Prostate gland (tissue), 2 donors: ENCODE measurements around the gene GLRA2. TPM values are rescaled to one million over a fixed set of nuclear protein-coding genes. Genes with fewer than 3 reads are reported as not detected.
"Not testable (repeated sequence)": the region's sequence is repeated elsewhere in the genome, so short reads cannot be mapped to it uniquely, and the experiment has no call there.

Source experiments
- DNase-seq: peaks from one replicate; pipeline ENCODE4 v3.0.0-alpha.2; 2019; ENCODE audit warnings: low spot score
- H3K27ac ChIP-seq, 2 donors: fragments of 200-600 bp; sonication (generic); 2 replicates each; pipeline ENCODE4 v1.5.1; 2017 to 2019
- H3K27me3 ChIP-seq: fragments of 200-600 bp; sonication (generic); replicated peaks from 2 replicates; pipeline ENCODE4 v1.5.1; 2019; ENCODE audit not compliant: insufficient read depth
- H3K36me3 ChIP-seq, 2 donors: fragments of 200-600 bp; sonication (generic); 1 replicate in 1 of 2; 2 replicates in 1 of 2; pipeline versions ENCODE4 v1.5.1 to v1.8.1; 2017 to 2019
- H3K4me1 ChIP-seq: fragments of 200-600 bp; sonication (generic); replicated peaks from 2 replicates; pipeline ENCODE4 v1.5.1; 2019
- H3K4me3 ChIP-seq, 2 donors: fragments of 200-600 bp; sonication (generic); 2 replicates each; pipeline ENCODE4 v1.5.1; 2017 to 2019
- H3K9me3 ChIP-seq: fragments of 200-600 bp; sonication (generic); 2 replicates; pipeline ENCODE4 v1.5.1; 2017
- POLR2A ChIP-seq: fragments of 450-650 bp; IDR thresholded peaks from one replicate; pipeline ENCODE4 v1.6.1; 2016; ENCODE audit warnings: antibody characterized with exemption, mild to moderate bottlenecking
- POLR2AphosphoS5 ChIP-seq: sonication (generic); formaldehyde crosslinking; IDR thresholded peaks from one replicate; pipeline ENCODE4 v1.6.1; 2017; ENCODE audit warnings: antibody characterized with exemption
- WGBS: methylation state at CpG from one replicate; pipeline ENCODE4 v1.1.5; 2018; 5-methylcytosine and 5-hydroxymethylcytosine counted together
- intact Hi-C: fragments of 100-400 bp; cut with DNase I; formaldehyde crosslinking; loops from one replicate; pipeline ENCODE4 v1.14.2; 2022
- total RNA-seq, 2 donors: library from RNA; depleted of rRNA; stranded (reverse); fragments of >200 nt; gene quantifications; one replicate each; pipeline ENCODE4 v1.1.0, GENCODE V29; 2016
- TF ChIP-seq, protein P1 (sequence below), 4 experiments: fragments of 200-600 bp in 2 of 4; fragments of 450-650 bp in 2 of 4; sonication (generic) in 2 of 4; IDR thresholded peaks; 1 replicate in 3 of 4; 2 replicates in 1 of 4; pipeline ENCODE4 v1.5.1; 2016 to 2019; ENCODE audit warnings: antibody characterized with exemption in 4 of 4, mild to moderate bottlenecking in 2 of 4, moderate library complexity in 2 of 4

GLRA2 gene
- total RNA-seq, 2 donors from 2014 or later, result not detected

GRCh38 chrX:14673236-14673635 is 143.9 kb downstream of the GLRA2 start:
- Histone ChIP-seq H3K4me3 (no peak overlapping the region), H3K9me3 (no peaks in the 10 kb centered on the region), H3K36me3 (no peaks in the 10 kb centered on the region), H3K4me1 (no peaks in the 10 kb centered on the region), H3K27me3 (no peaks in the 10 kb centered on the region), H3K27ac (no peak overlapping the region)
- WGBS, result 100% methylated on average over 1 of the region's 1 CpG
- TF ChIP-seq, protein P1, sequence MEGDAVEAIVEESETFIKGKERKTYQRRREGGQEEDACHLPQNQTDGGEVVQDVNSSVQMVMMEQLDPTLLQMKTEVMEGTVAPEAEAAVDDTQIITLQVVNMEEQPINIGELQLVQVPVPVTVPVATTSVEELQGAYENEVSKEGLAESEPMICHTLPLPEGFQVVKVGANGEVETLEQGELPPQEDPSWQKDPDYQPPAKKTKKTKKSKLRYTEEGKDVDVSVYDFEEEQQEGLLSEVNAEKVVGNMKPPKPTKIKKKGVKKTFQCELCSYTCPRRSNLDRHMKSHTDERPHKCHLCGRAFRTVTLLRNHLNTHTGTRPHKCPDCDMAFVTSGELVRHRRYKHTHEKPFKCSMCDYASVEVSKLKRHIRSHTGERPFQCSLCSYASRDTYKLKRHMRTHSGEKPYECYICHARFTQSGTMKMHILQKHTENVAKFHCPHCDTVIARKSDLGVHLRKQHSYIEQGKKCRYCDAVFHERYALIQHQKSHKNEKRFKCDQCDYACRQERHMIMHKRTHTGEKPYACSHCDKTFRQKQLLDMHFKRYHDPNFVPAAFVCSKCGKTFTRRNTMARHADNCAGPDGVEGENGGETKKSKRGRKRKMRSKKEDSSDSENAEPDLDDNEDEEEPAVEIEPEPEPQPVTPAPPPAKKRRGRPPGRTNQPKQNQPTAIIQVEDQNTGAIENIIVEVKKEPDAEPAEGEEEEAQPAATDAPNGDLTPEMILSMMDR (IDR thresholded peaks at IDR 0.05), result no peak
- TF ChIP-seq POLR2A, result no peak
- no peak for TF ChIP-seq POLR2AphosphoS5
- intact Hi-C loops, result no loop called here
- DNase-seq, result no peak

- no peak for DNase-seq
- 49% methylated on average over 4 of the region's 4 CpGs for WGBS
- TF ChIP-seq POLR2AphosphoS5 (no peak), POLR2A (no peak)
- TF ChIP-seq, protein P1 (IDR thresholded peaks at IDR 0.05), result no peak
- H3K4me3 ChIP-seq, result no peak overlapping the region
- intact Hi-C loops, result no loop called here
- H3K9me3 ChIP-seq, result no peaks in the 10 kb centered on the region
- H3K27ac ChIP-seq, result no peak overlapping the region
- H3K27me3 ChIP-seq, result no peaks in the 10 kb centered on the region
- H3K36me3 ChIP-seq, result no peaks in the 10 kb centered on the region
- H3K4me1 ChIP-seq, result no peaks in the 10 kb centered on the region
Measured at GRCh38 chrX:14673764-14674163, 144.4 kb downstream of the GLRA2 start.

DNA sequence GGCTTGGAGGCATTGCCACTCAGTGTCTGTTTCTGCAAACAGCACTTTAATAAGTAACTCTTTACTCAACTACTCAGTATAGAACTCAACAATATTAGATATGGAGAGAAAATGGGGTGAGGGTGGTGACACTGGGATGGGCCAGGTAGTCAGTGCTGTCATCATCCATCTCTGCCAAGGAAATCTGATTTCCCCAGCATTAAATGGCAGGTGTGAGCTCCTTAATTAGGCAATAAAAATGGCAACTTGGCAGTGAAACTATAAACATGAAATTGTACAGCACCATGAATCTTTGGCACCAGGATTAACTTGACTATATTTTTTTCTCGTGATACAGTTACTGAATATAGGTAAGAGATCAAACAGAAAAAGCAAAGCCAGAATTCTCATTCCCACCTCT is 146.2 kb downstream of the GLRA2 start:
- no peak for TF ChIP-seq POLR2A
- TF ChIP-seq, protein P1 (IDR thresholded peaks at IDR 0.05), result no peak
- no peak for TF ChIP-seq POLR2AphosphoS5
- Histone ChIP-seq H3K27ac (no peak overlapping the region), H3K9me3 (no peaks in the 10 kb centered on the region), H3K27me3 (no peaks in the 10 kb centered on the region), H3K4me1 (no peaks in the 10 kb centered on the region), H3K36me3 (no peaks in the 10 kb centered on the region), H3K4me3 (no peak overlapping the region)
- WGBS, result 91% methylated on average over 1 of the region's 1 CpG
- intact Hi-C loops, result no loop called here
- DNase-seq, result no peak

DNA sequence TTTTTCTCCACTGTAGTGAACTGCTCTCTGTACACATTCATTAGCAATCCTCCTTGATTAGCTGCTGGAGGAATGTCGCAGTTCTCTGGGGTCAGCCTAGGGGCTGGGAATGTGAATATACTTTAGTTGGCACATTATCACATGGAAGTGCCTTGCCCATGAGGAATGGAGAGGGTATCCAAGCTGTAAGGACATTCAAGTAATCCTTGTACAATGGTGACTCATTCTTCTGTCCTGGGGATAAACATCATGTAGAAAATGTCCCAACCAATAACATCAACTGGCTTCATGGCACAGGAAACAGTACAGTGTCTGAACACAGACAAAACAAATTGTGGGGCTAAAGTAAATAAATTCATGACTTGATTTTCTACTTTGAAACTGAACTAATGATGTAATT is 147.1 kb downstream of the GLRA2 start:
- TF ChIP-seq POLR2AphosphoS5, result no peak
- TF ChIP-seq, protein P1 (IDR thresholded peaks at IDR 0.05), result no peak
- TF ChIP-seq POLR2A, result no peak
- WGBS, result 100% methylated on average over 1 of the region's 1 CpG

DNA sequence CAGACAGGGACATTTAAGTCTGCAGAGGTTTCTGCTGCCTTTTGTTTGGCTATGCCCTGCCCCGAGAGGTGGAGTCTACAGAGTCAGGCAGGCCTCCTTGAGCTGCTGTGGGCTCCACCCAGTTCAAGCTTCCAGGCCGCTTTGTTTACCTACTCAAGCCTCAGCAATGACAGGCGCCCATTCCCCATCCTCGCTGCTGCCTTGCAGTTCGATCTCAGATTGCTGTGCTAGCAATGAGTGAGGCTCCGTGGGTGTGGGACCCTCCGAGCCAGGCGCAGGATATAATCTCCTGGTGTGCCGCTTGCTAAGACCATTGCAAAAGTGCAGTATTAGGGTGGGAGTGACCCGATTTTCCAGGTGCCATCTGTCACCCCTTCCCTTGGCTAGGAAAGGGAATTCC is 159.0 kb downstream of the GLRA2 start:
- H3K4me1 ChIP-seq, H3K4me3 ChIP-seq, H3K27me3 ChIP-seq, intact Hi-C loops, H3K27ac ChIP-seq, H3K36me3 ChIP-seq, DNase-seq, H3K9me3 ChIP-seq: not testable (repeated sequence)
- WGBS, result 98% methylated on average over 9 of the region's 10 CpGs

More for the DNA sequence above, 147.1 kb downstream of the GLRA2 start:
- Histone ChIP-seq H3K4me3 (no peak overlapping the region), H3K27me3 (no peaks in the 10 kb centered on the region), H3K9me3 (no peaks in the 10 kb centered on the region), H3K4me1 (no peaks in the 10 kb centered on the region), H3K36me3 (no peaks in the 10 kb centered on the region), H3K27ac (no peak overlapping the region)
- intact Hi-C loops, result no loop called here
- no peak for DNase-seq
